Measurements from ENCODE around the gene PIR. TPM values are rescaled to one million over a fixed set of nuclear protein-coding genes. Genes with fewer than 3 reads are reported as not detected.

PIR gene
- total RNA-seq, 1 donor from 2014 or later, result 19.8 TPM

DNA sequence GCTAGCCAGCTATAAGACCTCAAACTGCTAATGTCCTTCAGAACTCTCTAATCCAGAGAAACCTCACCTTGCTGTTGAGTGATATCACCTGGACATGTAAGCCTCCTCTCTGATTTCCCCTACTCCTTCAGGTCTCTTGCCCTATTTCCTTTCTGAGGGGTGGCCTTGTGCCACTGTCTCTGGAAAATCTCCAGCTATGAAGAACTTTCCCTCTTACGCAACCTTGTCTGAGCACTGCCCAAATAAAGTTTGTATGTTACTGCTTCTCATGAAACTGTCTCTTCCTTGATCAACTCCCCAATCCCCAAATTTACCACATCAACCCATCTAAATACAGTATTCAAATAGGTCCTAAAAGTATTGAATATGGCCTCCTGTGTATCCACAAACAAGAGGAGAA, 55.4 kb downstream of the PIR start:
- TF ChIP-seq, protein P1, sequence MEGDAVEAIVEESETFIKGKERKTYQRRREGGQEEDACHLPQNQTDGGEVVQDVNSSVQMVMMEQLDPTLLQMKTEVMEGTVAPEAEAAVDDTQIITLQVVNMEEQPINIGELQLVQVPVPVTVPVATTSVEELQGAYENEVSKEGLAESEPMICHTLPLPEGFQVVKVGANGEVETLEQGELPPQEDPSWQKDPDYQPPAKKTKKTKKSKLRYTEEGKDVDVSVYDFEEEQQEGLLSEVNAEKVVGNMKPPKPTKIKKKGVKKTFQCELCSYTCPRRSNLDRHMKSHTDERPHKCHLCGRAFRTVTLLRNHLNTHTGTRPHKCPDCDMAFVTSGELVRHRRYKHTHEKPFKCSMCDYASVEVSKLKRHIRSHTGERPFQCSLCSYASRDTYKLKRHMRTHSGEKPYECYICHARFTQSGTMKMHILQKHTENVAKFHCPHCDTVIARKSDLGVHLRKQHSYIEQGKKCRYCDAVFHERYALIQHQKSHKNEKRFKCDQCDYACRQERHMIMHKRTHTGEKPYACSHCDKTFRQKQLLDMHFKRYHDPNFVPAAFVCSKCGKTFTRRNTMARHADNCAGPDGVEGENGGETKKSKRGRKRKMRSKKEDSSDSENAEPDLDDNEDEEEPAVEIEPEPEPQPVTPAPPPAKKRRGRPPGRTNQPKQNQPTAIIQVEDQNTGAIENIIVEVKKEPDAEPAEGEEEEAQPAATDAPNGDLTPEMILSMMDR (IDR thresholded peaks at IDR 0.05), result no peak
- no peak for DNase-seq
- H3K36me3 ChIP-seq, result no peaks in the 10 kb centered on the region
- no peak overlapping the region for H3K27ac ChIP-seq
- no peak for ATAC-seq
- intact Hi-C loops (cut with DNase I), result no loop called here
- H3K4me3 ChIP-seq, result no peak overlapping the region
- no peaks in the 10 kb centered on the region for H3K27me3 ChIP-seq (ENCODE audit: low read depth)
- H3K9me3 ChIP-seq, result no peaks in the 10 kb centered on the region
- H3K4me1 ChIP-seq, result no peaks in the 10 kb centered on the region

DNA sequence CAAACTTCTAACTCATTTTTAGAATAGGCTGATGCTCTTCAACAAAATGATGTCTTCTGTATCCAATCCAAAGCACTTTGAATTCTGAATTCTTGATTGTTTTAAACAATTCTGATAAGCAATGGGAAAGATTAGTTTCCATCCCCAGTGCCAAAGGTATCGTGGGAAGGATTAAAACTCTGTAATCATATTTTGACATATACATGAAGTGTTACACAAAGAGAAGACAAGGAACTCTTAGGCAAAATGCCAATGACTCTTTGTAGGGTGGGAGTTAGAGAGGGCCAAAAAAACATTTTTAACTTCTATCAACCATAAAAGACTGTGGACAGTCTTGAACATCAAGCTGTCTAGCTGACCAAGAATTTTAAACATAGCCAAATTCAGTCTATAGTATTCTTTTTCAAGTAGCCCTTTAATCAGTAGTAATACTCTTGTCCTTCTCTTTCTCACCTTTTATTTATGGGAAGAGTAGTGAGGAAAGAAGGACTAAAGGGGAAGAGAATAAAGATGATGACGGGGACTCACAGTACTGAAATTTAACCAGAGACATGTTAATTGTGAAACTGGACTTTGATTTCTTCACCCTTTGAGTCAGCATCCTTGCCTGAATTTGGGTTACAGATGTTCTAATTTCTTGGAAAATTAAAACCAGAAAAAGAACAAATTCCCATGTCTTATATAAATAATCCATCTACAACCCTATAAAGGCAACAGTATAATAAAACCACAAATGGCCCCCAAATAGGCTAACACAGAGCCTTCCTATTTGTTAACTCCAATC, 57.1 kb downstream of the PIR start:
- TF ChIP-seq, protein P1 (IDR thresholded peaks at IDR 0.05), result no peak
- H3K36me3 ChIP-seq, result no peaks in the 10 kb centered on the region
- H3K27me3 ChIP-seq (ENCODE audit: low read depth), result no peaks in the 10 kb centered on the region
- intact Hi-C loops (cut with DNase I), result no loop called here
- H3K27ac ChIP-seq, result no peak overlapping the region
- no peaks in the 10 kb centered on the region for H3K4me1 ChIP-seq
- ATAC-seq (no peak), DNase-seq (no peak)
- H3K4me3 ChIP-seq, result no peak overlapping the region
- no peaks in the 10 kb centered on the region for H3K9me3 ChIP-seq

DNA sequence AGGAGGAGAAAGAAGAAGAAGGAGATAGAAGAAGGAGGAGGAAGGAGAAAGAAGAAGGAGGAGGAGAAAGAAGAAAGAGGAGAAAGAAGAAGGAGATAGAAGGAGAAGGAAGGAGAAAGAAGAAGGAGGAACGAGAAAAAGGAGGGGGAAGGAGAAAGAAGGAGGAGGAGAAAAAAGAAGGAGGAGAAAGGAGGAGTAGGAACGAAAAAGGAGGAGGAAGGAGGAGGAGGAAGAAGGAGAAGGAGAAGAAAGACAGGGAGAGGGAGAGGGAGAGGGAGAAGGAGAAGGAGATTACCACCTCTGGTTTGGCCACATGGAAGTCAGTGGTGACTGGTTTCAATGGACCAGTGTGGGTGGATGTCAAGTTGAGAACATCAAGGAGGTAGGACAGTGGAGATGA, 58.9 kb downstream of the PIR start:
- no peaks in the 10 kb centered on the region for H3K27me3 ChIP-seq (ENCODE audit: low read depth)
- H3K9me3 ChIP-seq, result no peaks in the 10 kb centered on the region
- DNase-seq (no peak), ATAC-seq (no peak)
- H3K36me3 ChIP-seq, result no peaks in the 10 kb centered on the region
- TF ChIP-seq, protein P1 (IDR thresholded peaks at IDR 0.05), result no peak
- H3K4me1 ChIP-seq, result no peaks in the 10 kb centered on the region
- no peak overlapping the region for H3K4me3 ChIP-seq
- no peak overlapping the region for H3K27ac ChIP-seq
- intact Hi-C loops (cut with DNase I), result no loop called here

DNA sequence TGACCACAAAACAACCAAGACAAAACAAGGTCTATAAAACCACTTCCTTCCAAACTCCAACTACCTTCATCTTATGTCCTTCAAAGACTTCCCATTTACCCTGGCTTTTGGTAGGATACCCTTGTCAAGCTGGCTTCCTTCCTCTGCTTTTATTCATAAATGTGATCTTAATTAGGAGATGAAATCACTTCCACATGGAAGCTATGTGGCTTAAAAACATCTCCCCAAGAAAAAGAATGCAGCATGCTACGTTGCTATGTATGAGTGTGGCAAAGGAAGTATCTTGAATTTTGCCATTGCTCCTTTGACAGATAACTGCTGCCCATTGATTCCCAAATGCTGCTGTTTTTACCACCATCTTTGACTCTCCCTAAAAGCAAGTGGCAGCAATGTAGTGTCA, 62.5 kb downstream of the PIR start:
- no peaks in the 10 kb centered on the region for H3K9me3 ChIP-seq
- H3K4me1 ChIP-seq, result no peaks in the 10 kb centered on the region
- H3K27me3 ChIP-seq (ENCODE audit: low read depth), result no peaks in the 10 kb centered on the region
- H3K36me3 ChIP-seq, result no peaks in the 10 kb centered on the region
- intact Hi-C loops (cut with DNase I), result no loop called here
- ATAC-seq (no peak), DNase-seq (no peak)
- no peak overlapping the region for H3K4me3 ChIP-seq
- no peak overlapping the region for H3K27ac ChIP-seq
- TF ChIP-seq, protein P1 (IDR thresholded peaks at IDR 0.05), result no peak

DNA sequence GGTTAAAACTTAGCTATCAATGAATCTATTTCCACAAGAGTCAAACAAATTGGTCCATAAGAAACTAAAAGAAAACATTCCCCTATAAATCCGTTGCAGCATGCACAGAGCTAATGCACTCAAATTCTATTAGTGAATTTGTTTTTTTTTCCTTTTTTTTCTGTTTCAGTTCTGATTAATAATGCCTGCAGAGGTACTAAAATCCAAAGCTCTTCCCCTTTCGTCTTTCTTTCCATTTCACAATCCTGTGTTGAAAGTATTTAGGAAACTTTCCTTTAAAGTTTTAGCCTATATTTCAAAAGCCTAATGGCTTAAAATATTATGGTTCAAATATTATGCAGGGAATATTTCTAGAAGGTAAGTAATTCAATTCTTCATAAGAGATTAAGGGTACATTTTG, 63.1 kb downstream of the PIR start:
- Histone ChIP-seq H3K9me3 (no peaks in the 10 kb centered on the region), H3K27me3 (ENCODE audit: low read depth) (no peaks in the 10 kb centered on the region), H3K27ac (no peak overlapping the region), H3K36me3 (no peaks in the 10 kb centered on the region), H3K4me3 (no peak overlapping the region), H3K4me1 (no peaks in the 10 kb centered on the region)
- no peak for ATAC-seq
- DNase-seq, result no peak
- intact Hi-C loops (cut with DNase I), result no loop called here
- TF ChIP-seq, protein P1 (IDR thresholded peaks at IDR 0.05), result no peak

Measured in lower lobe of right lung (tissue), 2 donors.